ENCODE results near the gene ZNF768.

The ZNF768 gene

GRCh38 chr16:30570636-30571444 lies 44.5 kb upstream of the ZNF768 start:
- Histone ChIP-seq H2BK5ac (ENCODE audit: low read depth, low read length, poor library complexity) (peak overlapping the region; percentile 95), H3K18ac (ENCODE audit: low read length) (peak overlapping the region; percentile 96), H3K27me3 (ENCODE audit: insufficient read depth, low read length) (no peaks in the 10 kb centered on the region), H4K91ac (ENCODE audit: low read depth, low read length) (peak overlapping the region; percentile 95), H3K79me2 (ENCODE audit: control insufficient read depth, insufficient read depth, low read length, poor library complexity) (peaks cover 9% of the 10 kb centered on the region), H4K8ac (ENCODE audit: low read depth, low read length) (peak overlapping the region; percentile 100), H3K36me3 (ENCODE audit: control insufficient read depth in 1 of 2, insufficient read depth in 2 of 2, low read length in 2 of 2) (peaks cover 0 to 3% of the 10 kb centered on the region in 2 experiments), H3K9ac (ENCODE audit: low read length) (peak overlapping the region; percentile 82), H3K79me1 (ENCODE audit: low read length) (peaks cover 11% of the 10 kb centered on the region), H3K27ac (ENCODE audit: low read depth, low read length) (peak overlapping the region; percentile 83), H2BK12ac (ENCODE audit: low read length) (no peak overlapping the region), H3K9me3 (ENCODE audit: insufficient read depth, low read depth, low read length) (peaks cover 2% of the 10 kb centered on the region), H3K4me2 (ENCODE audit: low read length) (peak overlapping the region; percentile 99), H3K4me1 (ENCODE audit: control insufficient read depth in 1 of 2, insufficient read depth in 2 of 2, low read length in 2 of 2) (peaks cover 9 to 10% of the 10 kb centered on the region in 2 experiments), H2AFZ (ENCODE audit: insufficient read depth, low read length, poor library complexity) (peak overlapping the region; percentile 92), H2BK120ac (ENCODE audit: insufficient read depth, low read length, poor library complexity) (peak overlapping the region; percentile 82), H3K14ac (ENCODE audit: low read length) (peak overlapping the region; percentile 94), H3K23ac (ENCODE audit: low read length) (no peak overlapping the region), H4K12ac (ENCODE audit: low read depth, low read length) (peak overlapping the region; percentile 90), H3K4me3 (ENCODE audit: low read depth, low read length) (peak overlapping the region; percentile 72), H3K4ac (ENCODE audit: low read depth, low read length) (peak overlapping the region; percentile 78), H2AK5ac (ENCODE audit: low read length) (peak overlapping the region; percentile 84)
- WGBS (ENCODE audit: extremely low coverage, insufficient coverage, insufficient read length): no CpG with 5 or more reads among the region's 22 CpGs
- DNase-seq: peak in 1 of 2 donors; percentile 20

DNA sequence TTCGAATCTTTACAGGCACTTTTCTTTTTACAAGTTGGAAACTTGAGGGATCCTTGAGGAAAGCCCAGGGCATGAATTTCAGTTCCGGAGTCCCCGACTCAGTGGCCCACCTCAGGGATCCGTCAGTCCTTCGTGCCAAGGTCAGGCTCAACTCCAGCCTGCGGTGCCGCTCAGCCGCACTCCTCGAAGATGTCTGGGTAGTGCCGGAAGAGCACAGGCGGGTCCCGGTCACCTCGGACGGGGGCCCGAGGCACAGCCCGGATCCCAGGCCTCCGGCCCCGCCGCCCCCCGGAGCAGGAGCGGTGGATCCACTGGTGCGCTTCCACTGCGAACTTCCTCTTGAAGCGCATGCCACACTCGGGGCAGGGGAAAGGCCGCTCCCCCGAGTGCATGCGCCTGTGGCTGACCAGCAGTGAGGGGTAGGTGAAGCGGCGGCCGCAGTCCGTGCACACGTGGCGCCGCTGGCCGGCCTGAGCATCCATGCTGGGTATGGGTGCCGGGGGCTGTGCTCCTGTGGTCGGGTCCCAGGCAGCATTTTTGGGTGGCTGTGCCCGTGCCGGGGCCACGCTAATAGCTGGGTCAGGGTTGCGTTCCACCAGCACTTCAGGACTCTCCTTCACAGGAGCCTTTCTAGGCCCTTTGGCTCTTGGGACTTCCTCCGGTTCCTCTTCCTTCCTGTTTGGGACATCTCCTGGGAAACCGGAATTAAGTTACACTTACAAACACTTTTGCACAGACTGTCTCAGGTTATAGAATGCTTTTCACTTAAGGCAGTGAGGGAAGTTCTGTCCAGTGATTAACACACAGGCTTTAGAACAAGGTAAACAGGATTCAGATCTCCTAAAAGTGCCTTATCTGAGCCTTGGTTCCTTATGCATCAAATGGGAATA lies 43.6 kb upstream of the ZNF768 start:
- Histone ChIP-seq H3K4me1 (ENCODE audit: control insufficient read depth in 1 of 2, insufficient read depth in 2 of 2, low read length in 2 of 2) (peaks cover 9 to 10% of the 10 kb centered on the region in 2 experiments), H3K4me3 (ENCODE audit: low read depth, low read length) (no peak overlapping the region), H3K79me1 (ENCODE audit: low read length) (peaks cover 11% of the 10 kb centered on the region), H2BK12ac (ENCODE audit: low read length) (no peak overlapping the region), H3K36me3 (ENCODE audit: control insufficient read depth in 1 of 2, insufficient read depth in 2 of 2, low read length in 2 of 2) (peaks cover 0 to 3% of the 10 kb centered on the region in 2 experiments), H4K12ac (ENCODE audit: low read depth, low read length) (no peak overlapping the region), H2BK120ac (ENCODE audit: insufficient read depth, low read length, poor library complexity) (no peak overlapping the region), H3K4ac (ENCODE audit: low read depth, low read length) (no peak overlapping the region), H2AFZ (ENCODE audit: insufficient read depth, low read length, poor library complexity) (no peak overlapping the region), H2BK5ac (ENCODE audit: low read depth, low read length, poor library complexity) (no peak overlapping the region), H3K79me2 (ENCODE audit: control insufficient read depth, insufficient read depth, low read length, poor library complexity) (peaks cover 9% of the 10 kb centered on the region), H4K91ac (ENCODE audit: low read depth, low read length) (no peak overlapping the region), H2AK5ac (ENCODE audit: low read length) (no peak overlapping the region), H3K9ac (ENCODE audit: low read length) (no peak overlapping the region), H4K8ac (ENCODE audit: low read depth, low read length) (no peak overlapping the region), H3K27ac (ENCODE audit: low read depth, low read length) (no peak overlapping the region), H3K27me3 (ENCODE audit: insufficient read depth, low read length) (no peaks in the 10 kb centered on the region), H3K23ac (ENCODE audit: low read length) (no peak overlapping the region), H3K9me3 (ENCODE audit: insufficient read depth, low read depth, low read length) (peaks cover 2% of the 10 kb centered on the region), H3K4me2 (ENCODE audit: low read length) (no peak overlapping the region), H3K18ac (ENCODE audit: low read length) (no peak overlapping the region), H3K14ac (ENCODE audit: low read length) (no peak overlapping the region)
- no peak for DNase-seq
- no CpG with 5 or more reads among the region's 44 CpGs for WGBS (ENCODE audit: extremely low coverage, insufficient coverage, insufficient read length)

GRCh38 chr16:30569281-30569680 lies 42.9 kb upstream of the ZNF768 start:
- no CpG with 5 or more reads among the region's 3 CpGs for WGBS (ENCODE audit: extremely low coverage, insufficient coverage, insufficient read length)
- no peak overlapping the region for H3K27ac ChIP-seq (ENCODE audit: low read depth, low read length)
- H3K79me2 ChIP-seq (ENCODE audit: control insufficient read depth, insufficient read depth, low read length, poor library complexity): peaks cover 9% of the 10 kb centered on the region
- no peak overlapping the region for H2BK5ac ChIP-seq (ENCODE audit: low read depth, low read length, poor library complexity)
- H4K12ac ChIP-seq (ENCODE audit: low read depth, low read length): no peak overlapping the region
- H2BK120ac ChIP-seq (ENCODE audit: insufficient read depth, low read length, poor library complexity): no peak overlapping the region
- no peak overlapping the region for H3K23ac ChIP-seq (ENCODE audit: low read length)
- H2AK5ac ChIP-seq (ENCODE audit: low read length): no peak overlapping the region
- no peak for DNase-seq
- H3K14ac ChIP-seq (ENCODE audit: low read length): no peak overlapping the region
- peaks cover 11% of the 10 kb centered on the region for H3K79me1 ChIP-seq (ENCODE audit: low read length)
- no peak overlapping the region for H3K4ac ChIP-seq (ENCODE audit: low read depth, low read length)
- H3K18ac ChIP-seq (ENCODE audit: low read length): no peak overlapping the region
- no peak overlapping the region for H4K8ac ChIP-seq (ENCODE audit: low read depth, low read length)
- H2AFZ ChIP-seq (ENCODE audit: insufficient read depth, low read length, poor library complexity): no peak overlapping the region
- H3K4me2 ChIP-seq (ENCODE audit: low read length): no peak overlapping the region
- H3K36me3 ChIP-seq (ENCODE audit: control insufficient read depth in 1 of 2, insufficient read depth in 2 of 2, low read length in 2 of 2): peaks cover 0 to 3% of the 10 kb centered on the region in 2 experiments
- H3K9ac ChIP-seq (ENCODE audit: low read length): no peak overlapping the region
- H3K4me1 ChIP-seq (ENCODE audit: control insufficient read depth in 1 of 2, insufficient read depth in 2 of 2, low read length in 2 of 2): peaks cover 9 to 10% of the 10 kb centered on the region in 2 experiments
- no peak overlapping the region for H3K4me3 ChIP-seq (ENCODE audit: low read depth, low read length)
- no peak overlapping the region for H2BK12ac ChIP-seq (ENCODE audit: low read length)
- H3K9me3 ChIP-seq (ENCODE audit: insufficient read depth, low read depth, low read length): peaks cover 2% of the 10 kb centered on the region
- H4K91ac ChIP-seq (ENCODE audit: low read depth, low read length): no peak overlapping the region
- H3K27me3 ChIP-seq (ENCODE audit: insufficient read depth, low read length): no peaks in the 10 kb centered on the region

- Histone ChIP-seq H2BK120ac (ENCODE audit: insufficient read depth, low read length, poor library complexity) (no peak overlapping the region), H4K12ac (ENCODE audit: low read depth, low read length) (no peak overlapping the region), H3K14ac (ENCODE audit: low read length) (no peak overlapping the region), H3K4me2 (ENCODE audit: low read length) (no peak overlapping the region), H3K4ac (ENCODE audit: low read depth, low read length) (no peak overlapping the region), H2BK12ac (ENCODE audit: low read length) (no peak overlapping the region), H3K79me2 (ENCODE audit: control insufficient read depth, insufficient read depth, low read length, poor library complexity) (peaks cover 9% of the 10 kb centered on the region), H3K4me1 (ENCODE audit: control insufficient read depth in 1 of 2, insufficient read depth in 2 of 2, low read length in 2 of 2) (peaks cover 9 to 10% of the 10 kb centered on the region in 2 experiments), H2AK5ac (ENCODE audit: low read length) (no peak overlapping the region), H3K9ac (ENCODE audit: low read length) (no peak overlapping the region), H4K8ac (ENCODE audit: low read depth, low read length) (no peak overlapping the region), H2BK5ac (ENCODE audit: low read depth, low read length, poor library complexity) (no peak overlapping the region), H3K23ac (ENCODE audit: low read length) (no peak overlapping the region), H3K79me1 (ENCODE audit: low read length) (peaks cover 11% of the 10 kb centered on the region), H3K4me3 (ENCODE audit: low read depth, low read length) (no peak overlapping the region), H3K27ac (ENCODE audit: low read depth, low read length) (no peak overlapping the region), H4K91ac (ENCODE audit: low read depth, low read length) (no peak overlapping the region), H2AFZ (ENCODE audit: insufficient read depth, low read length, poor library complexity) (no peak overlapping the region), H3K9me3 (ENCODE audit: insufficient read depth, low read depth, low read length) (peaks cover 2% of the 10 kb centered on the region), H3K36me3 (ENCODE audit: control insufficient read depth in 1 of 2, insufficient read depth in 2 of 2, low read length in 2 of 2) (peaks cover 0 to 3% of the 10 kb centered on the region in 2 experiments), H3K18ac (ENCODE audit: low read length) (no peak overlapping the region), H3K27me3 (ENCODE audit: insufficient read depth, low read length) (no peaks in the 10 kb centered on the region)
- no CpG with 5 or more reads among the region's 6 CpGs for WGBS (ENCODE audit: extremely low coverage, insufficient coverage, insufficient read length)
- peak in 1 of 2 donors; percentile 54 for DNase-seq
These were observed 41.7 kb upstream of the ZNF768 start for GRCh38 chr16:30567991-30568638.
